CD4-positive, alpha-beta T cell (primary cell): Measurements from ENCODE around the gene PLGRKT. TPM values are rescaled to one million over a fixed set of nuclear protein-coding genes. Genes with fewer than 3 reads are reported as not detected.
"Not testable (repeated sequence)": the region's sequence is repeated elsewhere in the genome, so short reads cannot be mapped to it uniquely, and the experiment has no call there.

Source experiments
- ATAC-seq: fragments of 200-7000 bp; cut with Tn5 transposase; one replicate; pipeline ENCODE4 v1.10.0; 2022; ENCODE audit warnings: mild to moderate bottlenecking; ENCODE audit not compliant: poor library complexity
- CTCF ChIA-PET: fragments of 350-600 bp; sonication (Branson Sonifier 250); formaldehyde crosslinking; loops from one replicate; lab custom pipeline; 2021; ENCODE audit warnings: antibody characterized with exemption, inconsistent platforms; lab: Charles Lee
- POLR2A ChIA-PET: fragments of 350-600 bp; sonication (Branson Sonifier 250); formaldehyde crosslinking; loops from one replicate; lab custom pipeline; 2021; ENCODE audit warnings: antibody characterized with exemption, inconsistent platforms; lab: Charles Lee
- DNase-seq, 14 experiments: peaks; one replicate each; pipeline ENCODE4 v3.0.0-alpha.2; 2013 to 2020; ENCODE audit warnings: mixed read lengths in 2 of 14
- H3K27ac ChIP-seq, 2 donors: one replicate each; pipeline versions ENCODE4 v1.5.1 to v1.7.0; 2013; ENCODE audit warnings: low read length in 2 of 2, low read depth in 1 of 2, mild to moderate bottlenecking in 1 of 2
- H3K27me3 ChIP-seq, 2 experiments: 1 replicate in 1 of 2; 2 replicates in 1 of 2; pipeline versions ENCODE4 v1.6.1 to v1.7.0; 2013; ENCODE audit warnings: low read length in 2 of 2, control low read depth in 1 of 2, mild to moderate bottlenecking in 1 of 2, moderate library complexity in 1 of 2; ENCODE audit not compliant: insufficient read depth in 2 of 2, control insufficient read depth in 1 of 2
- H3K36me3 ChIP-seq: one replicate; pipeline ENCODE4 v1.6.1; 2013; ENCODE audit warnings: low read length, control low read depth; ENCODE audit not compliant: insufficient read depth
- H3K4me1 ChIP-seq: one replicate; pipeline ENCODE4 v1.6.1; 2013; ENCODE audit warnings: low read length, control low read depth; ENCODE audit not compliant: insufficient read depth
- H3K4me3 ChIP-seq: one replicate; pipeline ENCODE4 v1.5.1; 2013; ENCODE audit warnings: mild to moderate bottlenecking, low read length, moderate library complexity
- H3K9me3 ChIP-seq, 2 experiments: 1 replicate in 1 of 2; 2 replicates in 1 of 2; pipeline versions ENCODE4 v1.6.1 to v1.7.0; 2013; ENCODE audit warnings: low read length in 2 of 2, mild to moderate bottlenecking in 2 of 2, control low read depth in 1 of 2, moderate library complexity in 1 of 2; ENCODE audit not compliant: control insufficient read depth in 1 of 2, insufficient read depth in 1 of 2
- H3K27ac Mint-ChIP-seq: one replicate; pipeline ENCODE4 v1.8.0; 2020; ENCODE audit warnings: mixed read lengths
- H3K27me3 Mint-ChIP-seq: one replicate; pipeline ENCODE4 v1.8.0; 2021; ENCODE audit warnings: mixed read lengths
- H3K36me3 Mint-ChIP-seq: one replicate; pipeline ENCODE4 v1.8.0; 2021; ENCODE audit warnings: low read depth, mixed read lengths
- H3K4me1 Mint-ChIP-seq: one replicate; pipeline ENCODE4 v1.8.0; 2021; ENCODE audit warnings: low read depth, mixed read lengths
- H3K4me3 Mint-ChIP-seq: one replicate; pipeline ENCODE4 v1.8.0; 2020; ENCODE audit warnings: mild to moderate bottlenecking, mixed read lengths
- H3K9me3 Mint-ChIP-seq: one replicate; pipeline ENCODE4 v1.8.0; 2020; ENCODE audit warnings: mixed read lengths
- intact Hi-C, 2 experiments: fragments of 100-400 bp; cut with DNase I in 1 of 2; cut with micrococcal nuclease in 1 of 2; formaldehyde crosslinking; loops; one replicate each; pipeline versions ENCODE4 v1.15.1 to v1.9.0; 2023 to 2025; cut with DNase I, micrococcal nuclease
- total RNA-seq, 174 experiments: library from RNA in 2 of 174; stranded (reverse) in 2 of 174; gene quantifications; one replicate each; pipeline ENCODE4 v1.2.3 and lab custom pipeline; 2021 to 2026
- TF ChIP-seq, protein P1 (sequence below): fragments of 200-600 bp; IDR thresholded peaks from one replicate; pipeline ENCODE4 v1.8.0; 2022; ENCODE audit warnings: antibody characterized with exemption, mild to moderate bottlenecking

PLGRKT gene
- total RNA-seq, 2 experiments from 2014 or later, result 13.8 to 15.6 TPM

DNA sequence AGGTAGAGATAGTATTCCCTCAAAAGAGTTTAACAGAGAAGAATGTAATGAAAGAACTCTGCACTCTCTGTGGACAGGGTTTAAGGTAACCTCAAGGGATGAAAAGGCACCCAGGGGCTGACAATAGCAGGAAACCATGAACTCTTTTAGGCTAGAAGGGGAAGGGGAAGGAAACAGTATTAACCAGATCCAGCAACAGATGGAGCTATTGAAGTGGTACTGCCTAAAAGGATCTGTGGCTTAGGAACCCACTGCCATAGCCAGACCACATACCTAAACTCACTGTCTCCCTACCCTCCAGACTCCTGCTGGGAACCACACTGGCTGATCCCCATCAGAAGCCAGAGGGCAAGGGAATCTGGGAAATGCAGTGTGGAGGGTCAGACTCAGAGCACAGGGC, 35.5 kb downstream of the PLGRKT start:
- Mint-ChIP-seq H3K27ac (no peak overlapping the region), H3K27me3 (no peaks in the 10 kb centered on the region), H3K4me1 (peaks cover 44% of the 10 kb centered on the region), H3K36me3 (peaks cover 27% of the 10 kb centered on the region), H3K4me3 (no peak overlapping the region), H3K9me3 (peaks cover 10% of the 10 kb centered on the region)
- Histone ChIP-seq H3K9me3 (no peaks in the 10 kb centered on the region), H3K36me3 (no peaks in the 10 kb centered on the region), H3K4me1 (peaks cover 4% of the 10 kb centered on the region), H3K27ac (no peak overlapping the region), H3K27me3 (no peaks in the 10 kb centered on the region), H3K4me3 (no peak overlapping the region)
- ATAC-seq (no peak), DNase-seq (no peak)
- intact Hi-C loops, result no loop called here
- TF ChIP-seq, protein P1, sequence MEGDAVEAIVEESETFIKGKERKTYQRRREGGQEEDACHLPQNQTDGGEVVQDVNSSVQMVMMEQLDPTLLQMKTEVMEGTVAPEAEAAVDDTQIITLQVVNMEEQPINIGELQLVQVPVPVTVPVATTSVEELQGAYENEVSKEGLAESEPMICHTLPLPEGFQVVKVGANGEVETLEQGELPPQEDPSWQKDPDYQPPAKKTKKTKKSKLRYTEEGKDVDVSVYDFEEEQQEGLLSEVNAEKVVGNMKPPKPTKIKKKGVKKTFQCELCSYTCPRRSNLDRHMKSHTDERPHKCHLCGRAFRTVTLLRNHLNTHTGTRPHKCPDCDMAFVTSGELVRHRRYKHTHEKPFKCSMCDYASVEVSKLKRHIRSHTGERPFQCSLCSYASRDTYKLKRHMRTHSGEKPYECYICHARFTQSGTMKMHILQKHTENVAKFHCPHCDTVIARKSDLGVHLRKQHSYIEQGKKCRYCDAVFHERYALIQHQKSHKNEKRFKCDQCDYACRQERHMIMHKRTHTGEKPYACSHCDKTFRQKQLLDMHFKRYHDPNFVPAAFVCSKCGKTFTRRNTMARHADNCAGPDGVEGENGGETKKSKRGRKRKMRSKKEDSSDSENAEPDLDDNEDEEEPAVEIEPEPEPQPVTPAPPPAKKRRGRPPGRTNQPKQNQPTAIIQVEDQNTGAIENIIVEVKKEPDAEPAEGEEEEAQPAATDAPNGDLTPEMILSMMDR, result no peak
- ChIA-PET CTCF (no interaction called here), POLR2A (no interaction called here)

DNA sequence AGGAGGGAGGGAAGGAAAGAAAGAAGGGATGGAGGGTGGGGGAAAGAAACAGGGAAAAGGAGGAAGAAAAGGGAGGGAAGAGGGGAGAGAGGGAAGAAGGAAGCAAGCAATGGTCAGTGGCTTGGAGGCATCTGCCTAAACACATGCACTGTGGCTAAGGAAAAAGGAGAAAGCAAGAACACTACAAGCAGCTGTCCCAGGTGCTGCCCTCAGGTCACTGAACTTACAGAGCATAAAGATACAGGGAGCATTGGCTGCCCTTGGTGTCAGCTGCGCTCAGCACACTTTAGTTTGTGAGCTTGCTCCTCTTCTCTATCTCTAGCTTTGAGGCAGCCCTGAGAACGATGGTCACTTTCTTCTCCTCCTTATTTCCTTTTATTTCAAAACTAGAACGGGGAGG, 40.2 kb downstream of the PLGRKT start:
- H3K27me3 ChIP-seq, CTCF ChIA-PET, H3K9me3 Mint-ChIP-seq, H3K4me3 ChIP-seq, H3K36me3 ChIP-seq, H3K4me3 Mint-ChIP-seq, ATAC-seq, intact Hi-C loops, POLR2A ChIA-PET, H3K9me3 ChIP-seq, H3K27ac Mint-ChIP-seq, H3K27me3 Mint-ChIP-seq, H3K4me1 ChIP-seq, H3K36me3 Mint-ChIP-seq, DNase-seq, H3K27ac ChIP-seq: not testable (repeated sequence)
- peaks cover 16% of the 10 kb centered on the region for H3K4me1 Mint-ChIP-seq

- TF ChIP-seq, protein P1, result no peak
- no peak for ATAC-seq
- Mint-ChIP-seq H3K4me1 (peaks cover 4% of the 10 kb centered on the region), H3K27ac (no peak overlapping the region), H3K36me3 (peaks cover 8% of the 10 kb centered on the region), H3K4me3 (no peak overlapping the region), H3K27me3 (no peaks in the 10 kb centered on the region), H3K9me3 (no peaks in the 10 kb centered on the region)
- intact Hi-C loops, result no loop called here
- Histone ChIP-seq H3K9me3 (no peaks in the 10 kb centered on the region), H3K4me3 (no peak overlapping the region), H3K27me3 (no peaks in the 10 kb centered on the region), H3K4me1 (no peaks in the 10 kb centered on the region), H3K36me3 (no peaks in the 10 kb centered on the region), H3K27ac (no peak overlapping the region)
- ChIA-PET CTCF (no interaction called here), POLR2A (no interaction called here)
- DNase-seq, result no peak
Observed at GRCh38 chr9:5395428-5395827, 42.3 kb downstream of the PLGRKT start.

DNA sequence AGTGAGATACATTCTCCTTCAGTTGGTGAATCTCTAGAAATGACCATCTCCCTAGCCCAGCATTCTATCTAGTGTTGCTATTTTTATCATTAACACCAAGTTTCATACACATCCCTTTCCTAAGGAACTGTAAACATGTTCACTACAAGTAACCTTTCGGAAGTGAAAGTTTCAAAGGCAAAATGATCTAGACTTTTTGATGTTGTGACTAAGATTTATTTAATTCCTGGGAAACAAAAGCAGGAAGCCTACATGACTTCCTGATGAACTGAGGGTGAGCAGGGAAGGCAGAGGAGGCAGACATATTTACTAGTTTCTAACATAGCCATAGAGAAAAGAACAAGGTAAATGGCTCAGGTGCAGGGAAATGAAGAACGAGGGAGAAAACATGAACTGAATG, 43.7 kb downstream of the PLGRKT start:
- CTCF ChIA-PET, ATAC-seq, H3K36me3 Mint-ChIP-seq, H3K27me3 Mint-ChIP-seq, H3K9me3 Mint-ChIP-seq, intact Hi-C loops, H3K27ac Mint-ChIP-seq, H3K4me3 ChIP-seq, H3K4me3 Mint-ChIP-seq, H3K9me3 ChIP-seq, H3K27ac ChIP-seq, H3K4me1 ChIP-seq, H3K36me3 ChIP-seq, DNase-seq, POLR2A ChIA-PET, H3K27me3 ChIP-seq: not testable (repeated sequence)
- peaks cover 12% of the 10 kb centered on the region for H3K4me1 Mint-ChIP-seq
